Gastroesophageal sphincter (tissue), 4 donors: Measurements from ENCODE around the gene MTREX. TPM values are rescaled to one million over a fixed set of nuclear protein-coding genes. Genes with fewer than 3 reads are reported as not detected.

Source experiments
- ATAC-seq: fragments of 150-250 bp; one replicate; pipeline ENCODE4 v1.9.1; 2016; ENCODE audit warnings: mild to moderate bottlenecking, moderate library complexity
- H3K27ac ChIP-seq, 4 donors: fragments of 200-600 bp; sonication (generic) in 3 of 4; 1 replicate in 3 of 4; 2 replicates in 1 of 4; pipeline ENCODE4 v1.5.1; 2016 to 2019
- H3K27me3 ChIP-seq: fragments of 200-600 bp; sonication (generic); one replicate; pipeline ENCODE4 v1.5.1; 2019
- H3K36me3 ChIP-seq, 2 donors: fragments of 200-600 bp; sonication (generic); one replicate each; pipeline ENCODE4 v1.5.1; 2019; ENCODE audit warnings: control low read depth in 1 of 2
- H3K4me1 ChIP-seq, 3 donors: fragments of 200-600 bp; sonication (generic); 1 replicate in 2 of 3; 2 replicates in 1 of 3; pipeline ENCODE4 v1.5.1; 2016 to 2019; ENCODE audit warnings: control low read depth in 2 of 3
- H3K4me3 ChIP-seq, 2 donors: fragments of 200-600 bp; sonication (generic); one replicate each; pipeline ENCODE4 v1.5.1; 2019; ENCODE audit warnings: mild to moderate bottlenecking in 1 of 2, moderate library complexity in 1 of 2
- H3K9me3 ChIP-seq, 3 donors: fragments of 200-600 bp; sonication (generic); one replicate each; pipeline ENCODE4 v1.5.1; 2017 to 2019; ENCODE audit warnings: control low read depth in 2 of 3
- EP300 ChIP-seq: sonication (generic); formaldehyde crosslinking; IDR thresholded peaks from one replicate; pipeline ENCODE4 v1.6.1; 2017; ENCODE audit warnings: antibody characterized with exemption, mild to moderate bottlenecking
- POLR2A ChIP-seq, 2 donors: fragments of 450-650 bp; IDR thresholded peaks; one replicate each; pipeline ENCODE4 v1.6.1; 2017; ENCODE audit warnings: antibody characterized with exemption in 2 of 2, mild to moderate bottlenecking in 2 of 2, moderate library complexity in 1 of 2
- POLR2AphosphoS5 ChIP-seq: sonication (generic); formaldehyde crosslinking; IDR thresholded peaks from one replicate; pipeline ENCODE4 v1.6.1; 2017; ENCODE audit warnings: antibody characterized with exemption
- WGBS, 2 donors: methylation state at CpG; one replicate each; pipeline ENCODE4 v1.1.5; 2018; ENCODE audit warnings: low coverage in 1 of 2; 5-methylcytosine and 5-hydroxymethylcytosine counted together
- total RNA-seq, 4 donors: library from RNA; depleted of rRNA; stranded (reverse); fragments of >200 nt; gene quantifications; one replicate each; pipeline ENCODE4 v1.1.0, GENCODE V29; 2016
- TF ChIP-seq, protein P1 (sequence below), 4 experiments: fragments of 200-600 bp in 2 of 4; fragments of 450-650 bp in 2 of 4; sonication (generic) in 1 of 4; IDR thresholded peaks; one replicate each; pipeline ENCODE4 v1.5.1; 2017 to 2019; ENCODE audit warnings: antibody characterized with exemption in 4 of 4, mild to moderate bottlenecking in 2 of 4, moderate library complexity in 2 of 4

The MTREX gene
- total RNA-seq, 4 donors from 2014 or later, result 55.7 to 93.2 (median 61.5) TPM

DNA sequence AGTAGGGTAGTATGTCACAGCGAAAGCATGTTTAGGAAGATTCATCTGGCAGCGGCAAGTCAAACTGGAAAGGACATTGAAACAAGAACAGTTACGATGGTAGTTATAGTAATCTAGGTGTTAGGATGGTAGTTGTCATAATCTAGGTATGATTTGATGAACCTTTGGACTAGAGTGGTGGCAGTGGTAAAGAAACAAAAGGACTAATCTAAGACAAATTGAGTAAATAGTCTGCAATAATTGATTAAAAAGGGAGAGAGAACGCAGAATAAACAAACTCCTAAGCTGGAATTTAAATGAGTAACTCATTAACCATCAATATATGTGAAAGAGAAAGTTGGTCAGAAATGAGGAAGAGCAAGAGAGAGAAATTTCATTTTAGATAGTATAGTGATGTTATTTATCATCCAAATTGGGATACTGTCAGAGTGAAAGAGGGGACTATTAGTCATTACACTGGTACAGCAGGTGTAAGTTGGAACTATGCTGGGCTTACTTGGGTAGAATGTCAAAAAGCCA is 56.8 kb downstream of the MTREX start:
- no peaks in the 10 kb centered on the region for H3K9me3 ChIP-seq
- no peak overlapping the region for H3K4me3 ChIP-seq
- H3K27ac ChIP-seq, result no peak overlapping the region
- no peak for ATAC-seq
- no peak for TF ChIP-seq POLR2AphosphoS5
- TF ChIP-seq, protein P1, sequence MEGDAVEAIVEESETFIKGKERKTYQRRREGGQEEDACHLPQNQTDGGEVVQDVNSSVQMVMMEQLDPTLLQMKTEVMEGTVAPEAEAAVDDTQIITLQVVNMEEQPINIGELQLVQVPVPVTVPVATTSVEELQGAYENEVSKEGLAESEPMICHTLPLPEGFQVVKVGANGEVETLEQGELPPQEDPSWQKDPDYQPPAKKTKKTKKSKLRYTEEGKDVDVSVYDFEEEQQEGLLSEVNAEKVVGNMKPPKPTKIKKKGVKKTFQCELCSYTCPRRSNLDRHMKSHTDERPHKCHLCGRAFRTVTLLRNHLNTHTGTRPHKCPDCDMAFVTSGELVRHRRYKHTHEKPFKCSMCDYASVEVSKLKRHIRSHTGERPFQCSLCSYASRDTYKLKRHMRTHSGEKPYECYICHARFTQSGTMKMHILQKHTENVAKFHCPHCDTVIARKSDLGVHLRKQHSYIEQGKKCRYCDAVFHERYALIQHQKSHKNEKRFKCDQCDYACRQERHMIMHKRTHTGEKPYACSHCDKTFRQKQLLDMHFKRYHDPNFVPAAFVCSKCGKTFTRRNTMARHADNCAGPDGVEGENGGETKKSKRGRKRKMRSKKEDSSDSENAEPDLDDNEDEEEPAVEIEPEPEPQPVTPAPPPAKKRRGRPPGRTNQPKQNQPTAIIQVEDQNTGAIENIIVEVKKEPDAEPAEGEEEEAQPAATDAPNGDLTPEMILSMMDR (IDR thresholded peaks at IDR 0.05), result no peak
- TF ChIP-seq POLR2A (IDR thresholded peaks at IDR 0.05), result no peak
- TF ChIP-seq EP300, result no peak
- no peaks in the 10 kb centered on the region for H3K27me3 ChIP-seq
- WGBS, 2 donors, result 91 to 100% methylated on average over 4 of the region's 4 CpGs
- H3K36me3 ChIP-seq, result peaks cover 4 to 60% of the 10 kb centered on the region in 2 donors
- no peaks in the 10 kb centered on the region for H3K4me1 ChIP-seq

GRCh38 chr5:55370291-55370925 is 62.6 kb downstream of the MTREX start:
- Histone ChIP-seq H3K4me3 (no peak overlapping the region), H3K36me3 (peaks cover 4 to 81% of the 10 kb centered on the region in 2 donors), H3K27ac (no peak overlapping the region), H3K27me3 (no peaks in the 10 kb centered on the region), H3K4me1 (no peaks in the 10 kb centered on the region), H3K9me3 (no peaks in the 10 kb centered on the region)
- TF ChIP-seq EP300, result no peak
- TF ChIP-seq POLR2A (IDR thresholded peaks at IDR 0.05), result no peak
- no peak for TF ChIP-seq POLR2AphosphoS5
- WGBS, 2 donors, result 73 to 91% methylated on average over 1 of the region's 1 CpG
- no peak for ATAC-seq

GRCh38 chr5:55371145-55371544 is 63.4 kb downstream of the MTREX start:
- TF ChIP-seq POLR2A (IDR thresholded peaks at IDR 0.05) (no peak), EP300 (no peak), POLR2AphosphoS5 (no peak)
- TF ChIP-seq, protein P1 (IDR thresholded peaks at IDR 0.05), result no peak
- Histone ChIP-seq H3K9me3 (no peaks in the 10 kb centered on the region), H3K4me3 (no peak overlapping the region), H3K4me1 (no peaks in the 10 kb centered on the region), H3K27me3 (no peaks in the 10 kb centered on the region), H3K36me3 (peaks cover 4 to 81% of the 10 kb centered on the region in 2 donors), H3K27ac (no peak overlapping the region)
- no peak for ATAC-seq
- WGBS, 2 donors, result 44 to 100% methylated on average over 1 of the region's 1 CpG

- H3K27me3 ChIP-seq, result no peaks in the 10 kb centered on the region
- WGBS, 2 donors, result 96% methylated on average over 7 of the region's 7 CpGs
- no peaks in the 10 kb centered on the region for H3K9me3 ChIP-seq
- H3K36me3 ChIP-seq, result peaks cover 0 to 71% of the 10 kb centered on the region in 2 donors
- H3K4me3 ChIP-seq, result no peak overlapping the region
- TF ChIP-seq POLR2AphosphoS5 (no peak), EP300 (no peak), POLR2A (IDR thresholded peaks at IDR 0.05) (no peak)
- TF ChIP-seq, protein P1 (IDR thresholded peaks at IDR 0.05), result no peak
- H3K4me1 ChIP-seq, result no peaks in the 10 kb centered on the region
- no peak overlapping the region for H3K27ac ChIP-seq
- ATAC-seq, result no peak
Measured at GRCh38 chr5:55372130-55372925, 64.5 kb downstream of the MTREX start.

DNA sequence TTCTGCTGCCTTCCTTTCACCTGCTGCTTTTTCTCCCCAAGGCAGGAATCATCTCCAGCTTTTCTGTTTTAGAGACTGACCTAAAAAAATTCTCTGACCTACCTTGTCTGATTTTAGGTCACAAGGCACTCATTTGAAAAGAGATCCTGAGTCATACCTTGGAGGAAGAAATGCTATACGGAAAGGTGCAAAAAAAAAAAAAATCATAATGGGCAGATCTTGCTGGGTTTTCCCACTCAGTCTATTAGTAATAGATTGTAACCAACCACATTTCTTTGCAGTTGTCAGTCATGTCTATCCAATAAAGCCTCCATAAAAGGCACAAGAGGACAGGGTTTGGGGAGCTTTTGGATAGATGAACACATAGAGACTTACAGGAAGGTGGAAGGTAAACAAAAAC is 70.0 kb downstream of the MTREX start:
- peaks cover 0 to 6% (median 0%) of the 10 kb centered on the region in 3 donors for H3K9me3 ChIP-seq
- 83% methylated on average over 1 of the region's 1 CpG for WGBS, 2 donors

More for the DNA sequence above, 70.0 kb downstream of the MTREX start:
- peaks cover 0 to 57% of the 10 kb centered on the region in 2 donors for H3K36me3 ChIP-seq
- ATAC-seq, result no peak
- H3K27ac ChIP-seq, result no peak overlapping the region
- H3K4me1 ChIP-seq, result no peaks in the 10 kb centered on the region
- TF ChIP-seq POLR2AphosphoS5 (no peak), EP300 (no peak), POLR2A (IDR thresholded peaks at IDR 0.05) (no peak)
- TF ChIP-seq, protein P1 (IDR thresholded peaks at IDR 0.05), result no peak
- no peak overlapping the region for H3K4me3 ChIP-seq
- H3K27me3 ChIP-seq, result no peaks in the 10 kb centered on the region
